Cardiac septum (tissue), 1 donor: ENCODE measurements around the gene POLR2B. TPM values are rescaled to one million over a fixed set of nuclear protein-coding genes. Genes with fewer than 3 reads are reported as not detected.
"Not testable (repeated sequence)": the region's sequence is repeated elsewhere in the genome, so short reads cannot be mapped to it uniquely, and the experiment has no call there.

Source experiments
- DNase-seq: peaks from one replicate; pipeline ENCODE4 v3.0.0-alpha.2; 2020; ENCODE audit warnings: low spot score
- intact Hi-C: fragments of 100-400 bp; cut with DNase I; formaldehyde crosslinking; loops from one replicate; pipeline ENCODE4 v1.14.0; 2022
- total RNA-seq: library from RNA; stranded (reverse); fragmentation: NEBNext Ultra II Directional; extraction: Animal tissue kit (Norgen Biotek cat#: 25700); gene quantifications from one replicate; pipeline ENCODE4 v1.2.1, GENCODE V29; 2021
- donor health status: DM: no; HTN: no; CAD: no.

The POLR2B gene
- total RNA-seq, 1 donor from 2014 or later = 78.3 TPM

DNA sequence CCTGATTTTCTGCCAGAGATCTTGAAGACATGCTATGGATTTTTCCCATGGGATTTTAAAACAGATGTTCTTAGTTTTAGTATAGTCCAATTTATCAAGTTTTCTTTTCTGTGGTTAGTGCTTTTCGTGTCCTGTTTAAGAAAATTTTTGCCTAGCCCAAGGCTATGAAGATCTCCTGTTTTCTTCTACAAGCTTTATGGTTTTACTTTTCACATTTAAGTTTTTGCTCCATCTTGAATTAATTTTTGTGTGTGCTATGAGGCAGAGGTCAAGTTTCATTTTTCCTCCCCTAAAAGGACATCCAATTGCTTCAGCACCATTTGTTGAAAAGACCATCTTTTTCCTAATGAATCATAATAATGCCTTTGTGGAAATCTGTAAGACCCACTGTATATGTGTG, 65.6 kb downstream of the POLR2B start:
- no peak for DNase-seq
- intact Hi-C loops = loop anchor here (2.0 to 5.0 kb wide), 2 partner anchors 38 to 67 kb away; partner anchors contain the start of gene IGFBP7

DNA sequence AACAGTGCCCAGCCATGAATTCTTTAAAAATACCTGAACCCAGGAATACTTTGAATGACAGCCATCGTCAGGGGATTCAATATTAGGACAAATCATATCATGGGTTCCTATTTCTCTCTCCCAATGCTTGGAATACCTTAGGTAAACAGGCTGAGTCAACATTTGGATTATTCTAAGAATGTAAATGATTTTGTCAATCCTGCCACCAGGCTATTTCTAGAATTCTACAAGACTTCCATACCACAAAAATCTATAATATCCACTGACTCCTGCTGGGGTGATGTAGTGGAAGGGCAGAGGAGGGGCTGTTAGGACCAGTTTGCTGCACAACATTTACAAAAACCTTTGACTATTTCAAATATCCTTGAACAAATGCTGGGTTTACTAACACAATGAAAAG, 66.3 kb downstream of the POLR2B start:
- intact Hi-C loops = loop anchor here (2.0 to 5.0 kb wide), 2 partner anchors 37 to 66 kb away; partner anchors contain the start of gene IGFBP7
- no peak for DNase-seq

DNA sequence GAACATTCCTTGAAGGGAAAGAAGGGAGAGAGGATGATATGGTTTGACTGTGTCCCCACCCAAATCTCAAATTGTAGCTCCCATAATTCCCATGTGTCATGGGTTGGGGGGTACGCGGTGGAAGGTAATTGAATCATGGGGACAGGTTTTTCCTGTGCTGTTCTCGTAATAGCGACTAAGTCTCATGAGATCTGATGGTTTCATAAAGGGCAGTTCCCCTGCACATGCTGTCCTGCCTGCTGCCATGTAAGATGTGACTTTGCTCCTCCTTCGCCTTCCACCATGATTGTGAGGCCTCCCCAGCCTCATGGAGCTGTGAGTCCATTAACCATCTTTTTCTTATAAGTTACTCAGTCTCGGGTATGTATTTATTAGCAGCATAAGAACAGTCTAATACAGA, 68.3 kb downstream of the POLR2B start:
- DNase-seq, intact Hi-C loops: not testable (repeated sequence)

DNA sequence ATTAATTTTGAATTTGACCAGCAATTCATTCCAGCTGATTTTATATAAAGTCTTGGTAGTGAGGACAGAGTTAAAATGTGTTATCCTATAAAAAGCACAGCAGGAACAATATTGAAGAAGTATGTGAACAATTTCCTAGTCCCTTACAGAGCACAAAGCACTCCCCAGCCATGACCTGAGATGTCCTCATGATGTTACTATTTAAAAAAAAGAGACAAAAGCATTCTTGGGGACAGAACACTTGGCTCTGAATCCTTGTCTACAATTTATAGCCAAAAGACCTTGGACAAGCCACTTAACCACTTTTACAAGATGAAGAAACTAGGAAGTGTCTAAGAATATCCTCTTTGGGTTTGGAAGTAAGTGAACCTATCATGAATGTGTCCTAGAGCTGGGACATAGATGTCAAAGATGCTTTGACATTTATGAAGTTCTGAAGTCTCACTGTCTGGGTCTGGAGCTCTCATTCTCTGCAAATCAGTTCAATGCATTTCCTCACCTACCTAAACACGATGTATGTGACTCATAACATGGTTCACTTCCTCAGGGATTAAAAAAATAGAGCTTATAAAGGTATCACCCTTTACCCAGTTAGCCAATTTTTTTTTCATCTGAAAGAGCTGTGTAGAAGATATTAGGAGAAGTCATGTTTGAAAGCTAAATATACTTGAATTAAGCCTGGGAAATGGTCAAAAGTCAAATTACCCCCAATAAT, 70.1 kb downstream of the POLR2B start:
- DNase-seq = no peak
- intact Hi-C loops = no loop called here

DNA sequence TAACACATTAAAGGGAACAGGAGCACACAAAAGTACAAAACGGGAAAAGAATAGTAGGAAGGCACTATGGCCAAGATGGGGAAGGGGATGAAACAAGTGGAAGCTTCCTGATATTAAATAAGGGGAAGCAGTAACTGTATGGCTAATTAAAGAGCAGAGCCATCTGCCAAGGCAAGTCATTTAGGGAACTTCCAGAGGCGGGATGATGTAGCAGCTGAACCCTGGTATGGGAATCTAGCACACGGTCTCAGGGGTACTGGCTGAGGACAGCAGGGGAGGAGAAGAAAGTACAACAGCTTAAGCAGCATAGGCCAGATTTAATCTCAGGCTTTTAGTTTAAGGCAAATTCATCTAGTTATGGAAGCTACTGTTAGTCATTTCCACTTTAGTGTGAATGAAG, 72.4 kb downstream of the POLR2B start:
- intact Hi-C loops = no loop called here
- DNase-seq = no peak

DNA sequence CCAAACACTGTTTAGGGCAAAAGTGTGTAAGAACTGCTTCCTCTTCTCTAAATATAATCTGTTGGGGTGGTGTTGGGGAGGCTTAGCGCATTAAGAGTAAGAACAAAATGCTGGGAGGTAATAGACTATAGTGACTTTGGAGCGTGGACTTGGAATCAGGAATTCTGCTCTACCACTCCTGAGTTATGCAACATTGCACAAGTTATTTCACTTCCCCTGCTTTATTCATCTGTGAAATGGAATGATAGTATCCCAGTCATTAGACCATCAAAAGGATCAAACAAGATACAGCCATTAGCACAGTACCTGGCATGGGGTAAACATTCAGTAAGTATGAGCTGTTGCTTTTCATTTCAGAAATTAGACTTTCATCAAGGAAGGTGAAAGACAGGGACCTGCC, 72.8 kb downstream of the POLR2B start:
- no peak for DNase-seq
- intact Hi-C loops = no loop called here

DNA sequence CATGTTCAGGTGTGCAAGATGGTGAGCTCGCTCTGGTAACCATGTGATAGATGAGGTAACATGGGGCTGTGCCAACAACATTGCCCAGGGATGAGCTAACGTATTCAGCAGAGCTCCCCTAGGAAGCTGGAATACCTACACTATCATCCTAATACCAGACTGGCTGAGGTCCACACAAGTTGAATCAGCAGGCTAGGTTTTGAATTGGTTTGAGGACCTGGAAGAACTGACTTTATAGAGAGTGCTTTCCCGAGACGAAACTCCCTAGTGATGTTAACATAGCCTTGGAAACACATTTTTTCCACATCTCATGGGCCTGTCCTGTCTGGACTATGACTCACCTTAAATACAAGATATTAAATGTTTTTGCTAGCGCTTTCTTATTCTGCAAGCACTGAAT, 74.8 kb downstream of the POLR2B start:
- DNase-seq = no peak
- intact Hi-C loops = no loop called here

DNA sequence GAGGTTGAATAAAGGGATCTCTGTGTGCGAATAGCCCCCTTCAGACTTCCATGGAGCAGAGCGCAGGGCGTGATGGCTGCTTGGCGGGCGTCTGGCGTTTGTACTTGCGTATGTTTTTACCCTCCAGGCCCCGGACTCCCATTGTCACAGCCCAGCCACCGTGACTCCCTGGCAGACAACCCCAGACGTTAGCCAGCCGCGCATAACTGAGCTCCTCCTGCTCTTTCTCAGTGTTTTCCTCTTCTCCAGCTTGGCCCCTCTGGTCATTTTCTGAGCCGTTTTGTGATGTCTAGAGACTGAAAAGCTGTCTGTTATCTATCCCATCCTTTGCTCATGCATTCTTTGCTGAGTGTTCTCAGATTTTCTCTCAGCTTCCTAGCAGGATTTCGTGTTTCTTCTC, 77.2 kb downstream of the POLR2B start:
- intact Hi-C loops = no loop called here
- DNase-seq = no peak

DNA sequence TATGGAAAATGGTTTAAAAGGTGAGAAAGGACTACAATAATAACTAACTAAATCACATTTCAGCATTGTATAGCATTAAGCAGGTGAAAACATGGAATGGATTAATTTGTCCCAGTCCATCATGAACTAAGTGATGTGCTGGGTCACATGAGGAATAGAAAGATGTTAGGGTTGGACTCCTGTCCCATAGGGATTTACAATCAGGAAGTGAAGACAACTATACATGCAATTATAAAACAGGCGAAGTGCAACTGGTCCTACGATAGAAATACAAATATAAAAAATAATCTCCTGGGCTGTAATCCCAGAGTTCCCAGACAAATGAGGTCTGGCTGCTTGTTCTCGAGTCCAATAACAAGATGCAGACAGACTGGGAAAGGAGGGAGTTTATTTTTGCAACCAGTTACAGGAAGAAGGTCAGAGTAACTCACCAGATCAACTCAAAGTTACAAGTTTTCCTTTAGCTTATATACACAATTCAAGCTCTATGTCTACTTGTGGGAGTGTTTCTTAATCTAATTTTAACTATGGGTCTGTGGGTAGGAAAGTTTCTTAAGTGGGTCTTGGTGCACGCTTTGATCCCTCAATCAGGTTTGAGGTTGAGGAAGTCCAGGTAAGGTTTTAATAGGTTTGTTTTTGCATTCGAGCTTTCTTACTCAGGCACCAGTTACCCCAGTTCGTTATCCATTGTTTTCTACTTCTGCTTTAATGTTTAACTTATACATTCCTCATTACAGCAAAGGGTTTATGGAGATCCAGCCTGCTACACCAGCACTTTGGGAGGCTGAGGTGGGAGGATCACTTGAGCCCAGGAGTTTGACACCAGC, 81.4 kb downstream of the POLR2B start:
- no peak for DNase-seq
- intact Hi-C loops = no loop called here

DNA sequence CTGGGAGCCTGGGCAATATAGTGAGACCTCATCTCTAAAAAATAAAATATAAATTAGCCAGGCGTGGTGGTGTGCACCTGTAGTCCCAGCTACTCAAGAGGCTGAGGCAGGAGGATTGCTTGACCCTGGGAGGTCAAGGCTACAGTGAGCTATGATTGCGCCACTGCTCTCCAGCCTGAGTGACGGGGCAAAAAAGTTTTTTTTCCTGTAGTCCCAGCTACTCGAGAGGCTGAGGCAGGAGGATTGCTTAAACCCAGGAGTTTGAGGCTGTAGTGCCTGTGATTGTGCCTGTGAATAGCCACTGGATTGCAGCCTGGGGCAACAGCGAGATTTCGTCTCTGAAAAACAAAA, 82.0 kb downstream of the POLR2B start:
- intact Hi-C loops, DNase-seq: not testable (repeated sequence)

DNA sequence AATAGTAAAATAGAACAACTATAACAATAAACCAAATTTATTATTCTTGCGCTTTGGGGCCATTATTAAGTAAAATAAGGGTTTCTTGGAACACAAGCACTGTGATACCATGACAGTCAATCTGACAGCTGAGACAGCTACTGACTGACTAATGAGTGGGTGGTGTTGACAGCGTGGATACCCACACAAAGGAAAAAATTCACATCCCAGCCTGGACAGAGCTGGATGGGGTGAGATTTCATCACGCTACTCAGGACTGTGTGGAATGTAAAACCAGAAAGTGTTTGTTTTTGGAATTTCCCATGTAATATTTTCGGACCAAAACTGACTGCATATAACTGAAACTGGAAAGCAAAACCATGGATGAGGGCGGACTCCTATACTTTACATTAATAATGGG, 82.7 kb downstream of the POLR2B start:
- DNase-seq = no peak
- intact Hi-C loops = no loop called here

DNA sequence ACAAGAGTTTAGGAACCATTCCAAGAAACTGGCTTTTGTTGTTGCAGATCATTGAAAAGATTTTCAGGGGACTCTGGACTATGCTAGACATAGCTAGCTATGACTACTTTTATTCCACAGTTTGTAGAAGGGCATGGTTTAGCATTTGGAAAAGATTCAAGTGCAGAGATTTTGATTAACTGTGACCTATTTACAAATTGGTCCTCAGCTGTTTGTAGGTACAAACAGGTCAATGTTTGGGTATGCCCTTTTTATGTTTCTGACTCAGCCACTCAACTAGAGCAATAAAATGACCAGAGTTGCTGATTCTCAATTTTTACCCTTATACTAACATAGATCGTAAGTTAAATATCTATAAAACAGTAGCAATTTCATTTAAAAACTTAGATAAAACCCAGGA, 84.8 kb downstream of the POLR2B start:
- intact Hi-C loops = no loop called here

DNA sequence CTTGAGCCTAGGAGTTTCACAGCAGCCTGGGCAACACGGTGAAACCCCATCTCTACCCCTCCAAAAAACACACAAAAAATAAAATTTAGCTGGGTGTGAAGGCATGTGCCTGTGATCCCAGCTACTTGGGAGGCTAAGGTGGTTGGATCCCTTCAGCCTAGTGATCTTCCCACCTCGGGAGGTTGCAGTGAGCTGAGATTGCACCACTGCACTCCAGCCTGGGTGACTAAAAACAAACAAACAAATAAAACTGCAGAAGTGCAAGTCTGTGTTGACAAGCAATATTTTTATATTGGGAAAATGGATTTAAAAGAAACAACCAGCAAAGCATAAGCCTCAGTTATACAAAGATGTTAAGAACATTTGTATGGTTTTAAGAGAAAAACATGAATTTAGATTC, 85.4 kb downstream of the POLR2B start:
- intact Hi-C loops = loop anchor here (2.0 kb wide), 1 partner anchor 21 kb away; no protein-coding TSS in a partner anchor
- DNase-seq = no peak

More for the DNA sequence above, 84.8 kb downstream of the POLR2B start:
- DNase-seq = no peak

DNA sequence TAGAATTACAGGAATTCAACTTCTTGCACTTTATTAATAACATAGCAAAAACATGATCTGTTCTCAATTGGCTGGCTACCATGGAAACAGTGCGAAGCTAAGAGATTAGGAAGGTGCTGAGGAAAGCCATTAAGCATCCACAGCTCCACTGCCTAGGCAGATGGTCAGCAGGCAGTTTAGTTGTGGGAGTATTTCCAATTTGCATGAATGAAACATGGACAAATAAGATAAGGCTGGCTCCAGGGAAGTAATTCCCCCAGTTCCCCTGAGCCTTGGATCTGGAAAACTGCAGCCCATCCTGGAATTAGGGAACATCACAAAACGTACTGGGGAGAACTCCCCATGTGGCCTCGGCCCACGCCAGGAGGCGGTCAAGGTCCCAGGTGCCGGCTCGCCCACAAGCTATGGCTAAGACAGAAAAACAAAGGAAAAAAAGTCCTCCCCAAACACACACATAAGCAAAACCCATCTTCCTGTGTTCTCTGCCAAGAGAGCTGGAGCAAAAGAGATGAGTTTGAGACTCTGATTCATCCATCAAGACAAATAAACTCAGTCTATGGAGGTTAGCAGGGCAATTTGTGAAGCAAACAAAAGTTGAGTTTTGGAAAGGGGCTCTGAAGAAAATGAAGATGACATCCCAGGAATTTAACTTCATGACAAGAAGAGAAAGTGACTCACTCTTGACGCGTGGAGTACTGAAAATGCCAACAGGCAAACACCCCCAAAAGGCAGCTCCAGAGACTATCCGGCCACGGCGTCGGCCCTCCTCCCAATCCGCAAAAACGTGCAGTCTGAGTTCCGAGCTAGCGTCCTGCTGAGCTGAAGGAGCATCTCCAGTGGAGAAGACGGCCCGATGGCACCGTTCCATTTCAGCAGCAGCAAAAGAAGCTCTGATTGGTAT, 86.4 kb downstream of the POLR2B start:
- peak; percentile 81 for DNase-seq
- intact Hi-C loops = loop anchor here (2.0 kb wide), 1 partner anchor 22 kb away; no protein-coding TSS in a partner anchor

DNA sequence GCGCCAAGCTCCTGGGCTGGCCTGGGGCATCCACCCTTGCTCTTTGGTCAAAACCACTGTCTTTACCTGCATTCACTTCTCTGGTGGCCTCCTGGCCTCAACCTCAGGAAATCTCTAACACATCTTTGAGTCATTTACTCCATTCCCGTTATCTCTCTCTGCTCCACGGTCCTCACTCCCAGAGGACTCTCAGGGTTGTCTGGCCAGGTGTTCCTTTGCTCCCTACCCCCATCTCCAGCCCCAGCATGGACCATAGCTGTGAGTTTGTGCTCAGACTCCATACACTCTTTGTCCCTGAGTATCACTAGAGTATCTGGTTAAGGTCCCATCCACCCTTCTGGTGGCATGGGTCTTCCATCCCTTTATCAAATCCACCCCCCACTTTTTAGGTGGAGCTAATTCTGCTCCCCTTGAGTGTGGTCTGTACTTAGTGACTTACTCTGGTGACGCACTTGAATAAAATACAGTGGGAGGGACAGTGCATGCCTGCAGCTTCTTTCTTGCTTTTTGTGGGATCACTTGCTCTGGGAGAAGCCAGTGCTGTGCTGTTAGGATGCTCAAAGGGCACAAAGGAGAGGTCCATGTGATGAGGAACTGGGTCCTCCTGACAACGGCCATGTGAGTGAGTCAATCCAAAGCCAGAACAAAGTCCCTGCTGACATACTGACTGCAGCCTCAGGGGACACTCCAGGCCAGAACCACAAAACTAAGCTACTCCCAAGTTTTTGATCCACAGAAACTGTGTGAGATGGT, 87.2 kb downstream of the POLR2B start:
- no peak for DNase-seq
- intact Hi-C loops = loop anchor here (2.0 kb wide), 1 partner anchor 23 kb away; no protein-coding TSS in a partner anchor

DNA sequence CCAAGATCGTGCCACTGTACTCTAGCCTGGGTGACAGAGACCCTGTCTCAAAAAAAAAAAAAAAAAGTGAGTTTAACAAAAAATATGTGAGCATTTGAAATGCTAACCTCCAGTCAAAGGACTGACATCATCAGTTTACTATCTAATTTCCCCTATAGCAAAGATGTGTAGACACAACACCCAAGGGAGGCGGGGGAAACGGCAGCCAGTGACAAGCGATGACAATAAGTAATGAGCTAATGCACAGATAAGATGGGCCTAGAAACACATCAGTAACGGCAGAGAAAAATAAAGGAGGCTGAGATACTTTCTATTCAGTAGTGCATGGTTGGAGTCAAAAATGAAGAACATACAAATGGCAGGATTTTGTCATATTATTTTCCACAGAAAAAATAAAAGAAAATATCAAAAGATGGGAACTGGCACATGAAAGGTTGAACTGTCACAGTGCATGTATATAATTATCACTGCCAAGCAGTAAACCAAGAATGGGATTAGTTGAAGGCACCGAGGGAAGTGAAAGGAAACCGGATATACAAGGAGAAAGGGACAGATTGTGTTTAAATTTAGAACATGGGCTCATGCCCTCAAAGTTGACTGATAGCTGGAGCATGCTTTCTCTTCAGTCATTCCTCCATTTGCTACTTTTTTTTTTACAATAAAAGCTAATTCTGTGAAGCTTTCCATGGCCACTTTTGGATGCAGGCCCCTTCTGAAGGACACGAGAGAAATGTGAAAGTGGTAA, 89.7 kb downstream of the POLR2B start:
- no peak for DNase-seq
- intact Hi-C loops = no loop called here

DNA sequence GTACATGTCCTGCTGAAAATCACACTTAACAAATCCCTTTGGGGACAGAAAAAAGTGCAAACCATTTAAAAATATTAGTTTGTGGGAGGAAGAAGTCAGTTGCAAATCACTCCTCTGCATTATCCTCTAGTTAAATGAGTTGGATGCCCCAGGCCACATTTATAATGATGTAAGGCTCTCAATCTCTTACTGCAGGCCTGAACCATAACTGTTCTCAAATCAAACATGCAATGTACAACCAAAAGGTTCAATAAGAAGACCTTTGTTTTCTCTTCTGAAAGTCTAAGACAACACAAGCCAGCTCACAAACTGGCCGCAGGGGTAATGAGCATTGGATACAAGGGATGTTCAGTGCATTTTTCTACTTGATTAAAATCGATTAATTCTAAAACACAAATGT, 91.8 kb downstream of the POLR2B start:
- no peak for DNase-seq
- intact Hi-C loops = no loop called here

DNA sequence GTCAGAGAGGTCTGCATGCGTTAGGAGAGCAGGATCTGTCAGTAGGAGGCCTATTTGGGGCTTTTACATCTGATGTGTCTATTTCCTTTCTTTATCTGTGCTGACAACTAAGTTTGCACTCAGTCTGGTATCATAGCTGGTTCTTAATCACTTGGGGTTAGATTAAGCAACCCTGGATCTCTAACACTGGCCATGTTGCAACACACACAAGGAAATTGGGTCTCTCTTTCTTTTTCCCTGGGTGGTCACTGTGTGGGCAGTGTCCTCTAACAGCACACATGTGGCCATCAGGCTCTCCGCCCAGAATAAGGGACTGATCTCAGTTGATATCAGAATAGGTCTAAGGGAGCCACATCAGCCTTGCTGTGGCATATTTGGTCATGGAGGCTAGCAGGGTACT, 92.6 kb downstream of the POLR2B start:
- intact Hi-C loops = no loop called here
- DNase-seq = no peak
